ENCODE results near the gene BMX. TPM values are rescaled to one million over a fixed set of nuclear protein-coding genes. Genes with fewer than 3 reads are reported as not detected.

BMX gene
- total and polyA plus RNA-seq, 2 donors (not counting 1 experiment from before 2014, with no cell fraction given), result not detected

GRCh38 chrX:15529165-15529564 lies 28.6 kb downstream of the BMX start:
- no peak overlapping the region for H3K27ac ChIP-seq (ENCODE audit: insufficient read depth, low read length)
- no peaks in the 10 kb centered on the region for H3K36me3 ChIP-seq (ENCODE audit: control insufficient read depth, insufficient read depth, low read length)
- no peak overlapping the region for H3K9ac ChIP-seq (ENCODE audit: insufficient read depth, low read length)
- H3K79me2 ChIP-seq (ENCODE audit: control insufficient read depth, insufficient read depth, low read length), result no peaks in the 10 kb centered on the region
- no peaks in the 10 kb centered on the region for H4K20me1 ChIP-seq (ENCODE audit: control insufficient read depth, extremely low read depth, insufficient read depth, low read length)
- H3K9me3 ChIP-seq (ENCODE audit: control insufficient read depth, insufficient read depth, low read depth, low read length), result no peaks in the 10 kb centered on the region
- H3K4me2 ChIP-seq (ENCODE audit: extremely low read depth, insufficient read depth, low read length), result no peak overlapping the region
- H2AFZ ChIP-seq (ENCODE audit: low read length), result no peak overlapping the region
- no peak for DNase-seq (ENCODE audit: low read depth in 2 of 2)
- H3K4me3 ChIP-seq (replicated peaks in 1 of 4; ENCODE audit: control extremely low read depth in 1 of 4, insufficient read depth in 1 of 4, low read depth in 3 of 4, low read length in 4 of 4), result no peak overlapping the region
- no peaks in the 10 kb centered on the region for H3K27me3 ChIP-seq (ENCODE audit: control insufficient read depth, insufficient read depth, low read length)
- no peaks in the 10 kb centered on the region for H3K4me1 ChIP-seq (ENCODE audit: control insufficient read depth, extremely low read depth, insufficient read depth, low read length)
- no peak for TF ChIP-seq EZH2 (IDR thresholded peaks at IDR 0.05; ENCODE audit: low read length, missing control alignments)
- TF ChIP-seq CTCF (conservative IDR thresholded peaks at IDR 0.05 in 1 of 2, IDR thresholded peaks at IDR 0.05 in 1 of 2; ENCODE audit: low read depth in 1 of 2, low read length in 2 of 2), result no peak

GRCh38 chrX:15530318-15530717 lies 29.7 kb downstream of the BMX start:
- no peak overlapping the region for H2AFZ ChIP-seq (ENCODE audit: low read length)
- no peak for DNase-seq (ENCODE audit: low read depth in 2 of 2)
- no peaks in the 10 kb centered on the region for H3K4me1 ChIP-seq (ENCODE audit: control insufficient read depth, extremely low read depth, insufficient read depth, low read length)
- no peaks in the 10 kb centered on the region for H3K36me3 ChIP-seq (ENCODE audit: control insufficient read depth, insufficient read depth, low read length)
- H3K4me2 ChIP-seq (ENCODE audit: extremely low read depth, insufficient read depth, low read length), result no peak overlapping the region
- H3K27me3 ChIP-seq (ENCODE audit: control insufficient read depth, insufficient read depth, low read length), result no peaks in the 10 kb centered on the region
- H4K20me1 ChIP-seq (ENCODE audit: control insufficient read depth, extremely low read depth, insufficient read depth, low read length), result no peaks in the 10 kb centered on the region
- no peak overlapping the region for H3K4me3 ChIP-seq (replicated peaks in 1 of 4; ENCODE audit: control extremely low read depth in 1 of 4, insufficient read depth in 1 of 4, low read depth in 3 of 4, low read length in 4 of 4)
- H3K79me2 ChIP-seq (ENCODE audit: control insufficient read depth, insufficient read depth, low read length), result no peaks in the 10 kb centered on the region
- no peaks in the 10 kb centered on the region for H3K9me3 ChIP-seq (ENCODE audit: control insufficient read depth, insufficient read depth, low read depth, low read length)
- no peak overlapping the region for H3K9ac ChIP-seq (ENCODE audit: insufficient read depth, low read length)
- TF ChIP-seq CTCF (conservative IDR thresholded peaks at IDR 0.05 in 1 of 2, IDR thresholded peaks at IDR 0.05 in 1 of 2; ENCODE audit: low read depth in 1 of 2, low read length in 2 of 2) (no peak), EZH2 (IDR thresholded peaks at IDR 0.05; ENCODE audit: low read length, missing control alignments) (no peak)
- H3K27ac ChIP-seq (ENCODE audit: insufficient read depth, low read length), result no peak overlapping the region

GRCh38 chrX:15546745-15547144 lies 46.1 kb downstream of the BMX start:
- no peak overlapping the region for H3K4me2 ChIP-seq (ENCODE audit: extremely low read depth, insufficient read depth, low read length)
- TF ChIP-seq CTCF (conservative IDR thresholded peaks at IDR 0.05 in 1 of 2, IDR thresholded peaks at IDR 0.05 in 1 of 2; ENCODE audit: low read depth in 1 of 2, low read length in 2 of 2), result no peak
- TF ChIP-seq EZH2 (IDR thresholded peaks at IDR 0.05; ENCODE audit: low read length, missing control alignments), result no peak
- H3K9ac ChIP-seq (ENCODE audit: insufficient read depth, low read length), result no peak overlapping the region
- no peaks in the 10 kb centered on the region for H4K20me1 ChIP-seq (ENCODE audit: control insufficient read depth, extremely low read depth, insufficient read depth, low read length)
- H3K4me1 ChIP-seq (ENCODE audit: control insufficient read depth, extremely low read depth, insufficient read depth, low read length), result no peaks in the 10 kb centered on the region
- H3K27me3 ChIP-seq (ENCODE audit: control insufficient read depth, insufficient read depth, low read length), result no peaks in the 10 kb centered on the region
- H3K9me3 ChIP-seq (ENCODE audit: control insufficient read depth, insufficient read depth, low read depth, low read length), result no peaks in the 10 kb centered on the region
- no peaks in the 10 kb centered on the region for H3K79me2 ChIP-seq (ENCODE audit: control insufficient read depth, insufficient read depth, low read length)
- no peak overlapping the region for H3K27ac ChIP-seq (ENCODE audit: insufficient read depth, low read length)
- no peak for DNase-seq (ENCODE audit: low read depth in 2 of 2)
- no peak overlapping the region for H3K4me3 ChIP-seq (replicated peaks in 1 of 4; ENCODE audit: control extremely low read depth in 1 of 4, insufficient read depth in 1 of 4, low read depth in 3 of 4, low read length in 4 of 4)
- H2AFZ ChIP-seq (ENCODE audit: low read length), result no peak overlapping the region
- no peaks in the 10 kb centered on the region for H3K36me3 ChIP-seq (ENCODE audit: control insufficient read depth, insufficient read depth, low read length)
